Neural cell (in vitro differentiated cells): Measurements from ENCODE around the gene RECK. TPM values are rescaled to one million over a fixed set of nuclear protein-coding genes. Genes with fewer than 3 reads are reported as not detected.
A peak's percentile ranks its signal among the peaks of the same experiment; 100 is the strongest.

Source experiments
- H2AFZ ChIP-seq: fragments of 200-600, 300-800 bp; sonication (generic), shearing (Covaris generic); 2 replicates; pipeline ENCODE4 v1.6.0; 2014; ENCODE audit warnings: low read depth, mild to moderate bottlenecking, antibody characterized with exemption, low read length, moderate library complexity
- H3F3A ChIP-seq: fragments of 200-600 bp; shearing (Covaris generic); 2 replicates; pipeline ENCODE4 v1.6.1; 2016; ENCODE audit warnings: mild to moderate bottlenecking, moderate library complexity, mixed read lengths, antibody characterized with exemption, low read length; ENCODE audit not compliant: insufficient read depth, poor library complexity, severe bottlenecking
- H3K27ac ChIP-seq: fragments of 200-600, 300-800 bp; sonication (generic), shearing (Covaris generic); 2 replicates; pipeline ENCODE4 v1.5.1; 2014; ENCODE audit warnings: mild to moderate bottlenecking, low read length, moderate library complexity
- H3K27me3 ChIP-seq: fragments of 300-800, 200-600 bp; sonication (generic), shearing (Covaris generic); 2 replicates; pipeline ENCODE4 v1.6.0; 2014; ENCODE audit warnings: mild to moderate bottlenecking, low read depth, low read length, moderate library complexity; ENCODE audit not compliant: insufficient read depth
- H3K36me3 ChIP-seq: fragments of 300-800, 200-600 bp; sonication (generic), shearing (Covaris generic); 2 replicates; pipeline ENCODE4 v1.5.1; 2014; ENCODE audit warnings: mild to moderate bottlenecking, antibody characterized with exemption, low read length, moderate library complexity; ENCODE audit not compliant: insufficient read depth
- H3K4me2 ChIP-seq: fragments of 300-800, 200-600 bp; sonication (generic), shearing (Covaris generic); 2 replicates; pipeline ENCODE4 v1.6.0; 2014; ENCODE audit warnings: mild to moderate bottlenecking, low read length
- H3K4me3 ChIP-seq: fragments of 300-800, 200-600 bp; sonication (generic), shearing (Covaris generic); 2 replicates; pipeline ENCODE4 v1.5.1; 2014; ENCODE audit warnings: mild to moderate bottlenecking, low read length, moderate library complexity
- H3K79me2 ChIP-seq: fragments of 200-600 bp; shearing (Covaris generic); replicated peaks from 2 replicates; pipeline ENCODE4 v1.6.0; 2014; ENCODE audit warnings: mild to moderate bottlenecking, low read length, moderate library complexity; ENCODE audit not compliant: insufficient read depth
- H3K9ac ChIP-seq: fragments of 300-800, 200-600 bp; sonication (generic), shearing (Covaris generic); 2 replicates; pipeline ENCODE4 v1.6.1; 2016; ENCODE audit warnings: mild to moderate bottlenecking, low read length, mixed read lengths
- H3K9me2 ChIP-seq: fragments of 200-600 bp; shearing (Covaris generic); 2 replicates; pipeline ENCODE4 v1.6.1; 2016; ENCODE audit warnings: mild to moderate bottlenecking, low read length, mixed read lengths; ENCODE audit not compliant: insufficient read depth
- H3K9me3 ChIP-seq: fragments of 200-600, 300-800 bp; sonication (generic), shearing (Covaris generic); 2 replicates; pipeline ENCODE4 v1.6.1; 2016; ENCODE audit warnings: mild to moderate bottlenecking, mixed run types, low read length, moderate library complexity, mixed read lengths
- H4K20me1 ChIP-seq: fragments of 200-600 bp; shearing (Covaris generic); 2 replicates; pipeline ENCODE4 v1.6.1; 2016; ENCODE audit warnings: mild to moderate bottlenecking, mixed run types; ENCODE audit not compliant: insufficient read depth
- CTCF ChIP-seq: fragments of 450-650 bp; IDR thresholded peaks from 2 replicates; pipeline ENCODE4 v1.5.1; 2014; ENCODE audit warnings: antibody characterized with exemption, mild to moderate bottlenecking, moderate library complexity; ENCODE audit not compliant: poor library complexity, severe bottlenecking
- EP300 ChIP-seq: fragments of 450-650 bp; conservative IDR thresholded peaks from 2 replicates; pipeline ENCODE4 v1.6.1; 2014; ENCODE audit warnings: antibody characterized with exemption, mild to moderate bottlenecking, moderate library complexity; ENCODE audit not compliant: poor library complexity, severe bottlenecking
- EZH2 ChIP-seq: fragments of 200-600, 300-800 bp; shearing (Covaris generic), sonication (generic); IDR thresholded peaks from 2 replicates; pipeline ENCODE4 v1.6.1; 2014; ENCODE audit warnings: antibody characterized with exemption, low read length, borderline replicate concordance, mild to moderate bottlenecking; ENCODE audit not compliant: insufficient read depth, poor library complexity, severe bottlenecking
- MXI1 ChIP-seq: fragments of 450-650 bp; conservative IDR thresholded peaks from 2 replicates; pipeline ENCODE4 v1.6.1; 2014; ENCODE audit warnings: antibody characterized with exemption, mild to moderate bottlenecking; ENCODE audit not compliant: poor library complexity, severe bottlenecking
- POLR2AphosphoS5 ChIP-seq: IDR thresholded peaks from 2 replicates; pipeline ENCODE4 v1.6.1; 2012
- RAD21 ChIP-seq: fragments of 450-650 bp; conservative IDR thresholded peaks from 2 replicates; pipeline ENCODE4 v1.6.1; 2014; ENCODE audit warnings: antibody characterized with exemption, mild to moderate bottlenecking, moderate library complexity
- SMC3 ChIP-seq: fragments of 450-650 bp; conservative IDR thresholded peaks from 2 replicates; pipeline ENCODE4 v1.6.1; 2014; ENCODE audit warnings: antibody characterized with exemption, mild to moderate bottlenecking, moderate library complexity; ENCODE audit not compliant: poor library complexity
- TAF1 ChIP-seq: IDR thresholded peaks from 2 replicates; pipeline ENCODE4 v1.6.1; 2012; ENCODE audit warnings: low read depth
- polyA plus RNA-seq: library from polyadenylated mRNA; depleted of rRNA; stranded (reverse); fragments of >200 nt; gene quantifications from 2 replicates; pipeline ENCODE4 v1.2.3, GENCODE V29; 2014
- TF ChIP-seq, protein P1 (sequence below): IDR thresholded peaks from 2 replicates; pipeline ENCODE4 v1.6.1; 2012; ENCODE audit warnings: borderline replicate concordance

The RECK gene
- polyA plus RNA-seq, 1 donor from 2014 or later = 6.9 TPM

DNA sequence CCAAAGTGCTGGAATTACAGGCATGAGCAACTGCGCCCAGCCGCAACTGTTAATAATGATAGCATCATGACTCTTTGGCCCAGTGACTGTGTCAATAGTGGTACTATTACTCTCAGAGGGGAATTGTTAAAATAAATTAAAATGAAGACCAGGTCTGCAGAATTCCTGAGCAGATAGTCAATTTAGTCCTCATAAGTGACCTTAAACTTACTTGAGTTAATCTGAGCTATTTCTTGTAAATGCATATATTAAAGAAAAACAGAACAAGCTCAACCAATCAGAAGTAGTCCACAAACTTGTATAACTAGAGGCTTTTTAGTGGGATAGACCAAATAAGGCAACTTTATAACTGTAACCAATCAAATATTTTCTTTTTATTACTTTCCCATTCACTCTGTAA, 1.7 kb upstream of the RECK start:
- H3K27ac ChIP-seq = no peak overlapping the region
- no peaks in the 10 kb centered on the region for H3K36me3 ChIP-seq
- H4K20me1 ChIP-seq = no peaks in the 10 kb centered on the region
- no peak overlapping the region for H3K4me3 ChIP-seq
- no peak overlapping the region for H3K9ac ChIP-seq
- H3K9me3 ChIP-seq = no peaks in the 10 kb centered on the region
- TF ChIP-seq SMC3 (no peak), EP300 (no peak), MXI1 (no peak), RAD21 (no peak), TAF1 (no peak), EZH2 (no peak), CTCF (no peak), POLR2AphosphoS5 (no peak)
- TF ChIP-seq, protein P1, sequence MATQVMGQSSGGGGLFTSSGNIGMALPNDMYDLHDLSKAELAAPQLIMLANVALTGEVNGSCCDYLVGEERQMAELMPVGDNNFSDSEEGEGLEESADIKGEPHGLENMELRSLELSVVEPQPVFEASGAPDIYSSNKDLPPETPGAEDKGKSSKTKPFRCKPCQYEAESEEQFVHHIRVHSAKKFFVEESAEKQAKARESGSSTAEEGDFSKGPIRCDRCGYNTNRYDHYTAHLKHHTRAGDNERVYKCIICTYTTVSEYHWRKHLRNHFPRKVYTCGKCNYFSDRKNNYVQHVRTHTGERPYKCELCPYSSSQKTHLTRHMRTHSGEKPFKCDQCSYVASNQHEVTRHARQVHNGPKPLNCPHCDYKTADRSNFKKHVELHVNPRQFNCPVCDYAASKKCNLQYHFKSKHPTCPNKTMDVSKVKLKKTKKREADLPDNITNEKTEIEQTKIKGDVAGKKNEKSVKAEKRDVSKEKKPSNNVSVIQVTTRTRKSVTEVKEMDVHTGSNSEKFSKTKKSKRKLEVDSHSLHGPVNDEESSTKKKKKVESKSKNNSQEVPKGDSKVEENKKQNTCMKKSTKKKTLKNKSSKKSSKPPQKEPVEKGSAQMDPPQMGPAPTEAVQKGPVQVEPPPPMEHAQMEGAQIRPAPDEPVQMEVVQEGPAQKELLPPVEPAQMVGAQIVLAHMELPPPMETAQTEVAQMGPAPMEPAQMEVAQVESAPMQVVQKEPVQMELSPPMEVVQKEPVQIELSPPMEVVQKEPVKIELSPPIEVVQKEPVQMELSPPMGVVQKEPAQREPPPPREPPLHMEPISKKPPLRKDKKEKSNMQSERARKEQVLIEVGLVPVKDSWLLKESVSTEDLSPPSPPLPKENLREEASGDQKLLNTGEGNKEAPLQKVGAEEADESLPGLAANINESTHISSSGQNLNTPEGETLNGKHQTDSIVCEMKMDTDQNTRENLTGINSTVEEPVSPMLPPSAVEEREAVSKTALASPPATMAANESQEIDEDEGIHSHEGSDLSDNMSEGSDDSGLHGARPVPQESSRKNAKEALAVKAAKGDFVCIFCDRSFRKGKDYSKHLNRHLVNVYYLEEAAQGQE = no peak
- no peaks in the 10 kb centered on the region for H3F3A ChIP-seq
- no peaks in the 10 kb centered on the region for H3K9me2 ChIP-seq
- no peak overlapping the region for H2AFZ ChIP-seq
- no peak overlapping the region for H3K4me2 ChIP-seq
- peaks cover 25% of the 10 kb centered on the region for H3K79me2 ChIP-seq
- no peaks in the 10 kb centered on the region for H3K27me3 ChIP-seq

DNA sequence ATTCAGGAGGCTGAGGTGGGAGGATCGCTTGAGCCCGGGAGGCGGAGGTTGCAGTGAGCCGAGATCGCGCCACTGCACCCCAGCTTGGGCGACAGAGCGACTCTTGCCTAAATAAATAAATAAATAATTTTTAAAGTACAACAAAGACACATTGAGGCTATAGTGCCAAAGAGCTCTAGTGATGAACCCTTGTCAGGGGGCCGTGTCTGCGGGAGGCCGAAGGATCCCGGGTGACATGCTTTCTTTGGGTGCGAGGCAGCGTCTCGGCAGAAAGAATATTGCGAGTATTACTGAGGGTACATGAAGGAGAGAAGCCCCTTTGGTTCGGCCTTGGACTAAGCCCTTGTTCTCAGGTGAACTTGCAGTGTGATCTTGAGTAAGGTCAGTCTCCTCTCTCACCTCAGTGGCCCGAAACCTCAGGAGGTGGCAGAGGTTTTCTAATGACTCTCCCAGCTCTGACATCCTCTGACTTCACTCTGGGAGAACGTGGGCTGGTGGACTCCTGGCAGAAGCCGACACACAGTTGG, 397 bp upstream of the RECK start:
- Histone ChIP-seq H3K4me3 (peak overlapping the region; percentile 95), H3K9ac (peak overlapping the region; percentile 80), H3K9me3 (no peaks in the 10 kb centered on the region), H3K27ac (peak overlapping the region; percentile 50), H3F3A (no peaks in the 10 kb centered on the region), H2AFZ (peak overlapping the region; percentile 63), H3K27me3 (no peaks in the 10 kb centered on the region), H3K4me2 (peak overlapping the region; percentile 30), H3K36me3 (no peaks in the 10 kb centered on the region), H3K9me2 (no peaks in the 10 kb centered on the region), H4K20me1 (no peaks in the 10 kb centered on the region), H3K79me2 (peaks cover 25% of the 10 kb centered on the region)
- TF ChIP-seq POLR2AphosphoS5 (no peak), RAD21 (no peak), CTCF (no peak), SMC3 (no peak), TAF1 (no peak), EZH2 (no peak), EP300 (no peak), MXI1 (no peak)
- TF ChIP-seq, protein P1 = no peak
